ENCODE measurements around the gene ZPBP.

DNA sequence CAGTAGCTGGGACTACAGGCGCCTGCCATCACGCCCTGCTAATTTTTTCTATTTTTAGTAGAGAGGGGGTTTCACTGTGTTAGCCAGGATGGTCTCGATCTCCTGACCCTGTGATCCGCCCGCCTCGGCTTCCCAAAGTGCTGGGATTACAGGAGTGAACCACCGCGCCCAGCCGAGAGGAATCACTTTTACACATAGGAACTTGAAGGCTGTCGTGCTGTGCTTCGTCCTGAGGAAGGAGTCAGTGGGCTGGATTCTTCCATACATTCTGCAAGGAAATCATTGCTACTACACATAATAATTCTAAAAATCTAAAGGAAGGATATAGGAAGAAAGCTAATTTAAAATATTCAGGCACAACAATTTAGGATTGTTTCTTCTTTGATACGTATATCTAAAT is 48.8 kb upstream of the ZPBP start:
- no peak for TF ChIP-seq POLR2A (IDR thresholded peaks at IDR 0.05)
- TF ChIP-seq, protein P1, sequence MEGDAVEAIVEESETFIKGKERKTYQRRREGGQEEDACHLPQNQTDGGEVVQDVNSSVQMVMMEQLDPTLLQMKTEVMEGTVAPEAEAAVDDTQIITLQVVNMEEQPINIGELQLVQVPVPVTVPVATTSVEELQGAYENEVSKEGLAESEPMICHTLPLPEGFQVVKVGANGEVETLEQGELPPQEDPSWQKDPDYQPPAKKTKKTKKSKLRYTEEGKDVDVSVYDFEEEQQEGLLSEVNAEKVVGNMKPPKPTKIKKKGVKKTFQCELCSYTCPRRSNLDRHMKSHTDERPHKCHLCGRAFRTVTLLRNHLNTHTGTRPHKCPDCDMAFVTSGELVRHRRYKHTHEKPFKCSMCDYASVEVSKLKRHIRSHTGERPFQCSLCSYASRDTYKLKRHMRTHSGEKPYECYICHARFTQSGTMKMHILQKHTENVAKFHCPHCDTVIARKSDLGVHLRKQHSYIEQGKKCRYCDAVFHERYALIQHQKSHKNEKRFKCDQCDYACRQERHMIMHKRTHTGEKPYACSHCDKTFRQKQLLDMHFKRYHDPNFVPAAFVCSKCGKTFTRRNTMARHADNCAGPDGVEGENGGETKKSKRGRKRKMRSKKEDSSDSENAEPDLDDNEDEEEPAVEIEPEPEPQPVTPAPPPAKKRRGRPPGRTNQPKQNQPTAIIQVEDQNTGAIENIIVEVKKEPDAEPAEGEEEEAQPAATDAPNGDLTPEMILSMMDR (IDR thresholded peaks at IDR 0.05) = no peak
